ENCODE results near the gene TEPSIN. TPM values are rescaled to one million over a fixed set of nuclear protein-coding genes. Genes with fewer than 3 reads are reported as not detected.

The TEPSIN gene
- total RNA-seq, 1 donor from 2014 or later: 117 TPM

GRCh38 chr17:81191116-81191515 lies 47.7 kb downstream of the TEPSIN start:
- Histone ChIP-seq H3K9me3 (no peaks in the 10 kb centered on the region), H3K27ac (no peak overlapping the region), H3K4me3 (no peak overlapping the region), H3K4me1 (no peaks in the 10 kb centered on the region), H3K27me3 (no peaks in the 10 kb centered on the region), H3K36me3 (no peaks in the 10 kb centered on the region)
- intact Hi-C loops (cut with DNase I): no loop called here
- TF ChIP-seq, protein P1, sequence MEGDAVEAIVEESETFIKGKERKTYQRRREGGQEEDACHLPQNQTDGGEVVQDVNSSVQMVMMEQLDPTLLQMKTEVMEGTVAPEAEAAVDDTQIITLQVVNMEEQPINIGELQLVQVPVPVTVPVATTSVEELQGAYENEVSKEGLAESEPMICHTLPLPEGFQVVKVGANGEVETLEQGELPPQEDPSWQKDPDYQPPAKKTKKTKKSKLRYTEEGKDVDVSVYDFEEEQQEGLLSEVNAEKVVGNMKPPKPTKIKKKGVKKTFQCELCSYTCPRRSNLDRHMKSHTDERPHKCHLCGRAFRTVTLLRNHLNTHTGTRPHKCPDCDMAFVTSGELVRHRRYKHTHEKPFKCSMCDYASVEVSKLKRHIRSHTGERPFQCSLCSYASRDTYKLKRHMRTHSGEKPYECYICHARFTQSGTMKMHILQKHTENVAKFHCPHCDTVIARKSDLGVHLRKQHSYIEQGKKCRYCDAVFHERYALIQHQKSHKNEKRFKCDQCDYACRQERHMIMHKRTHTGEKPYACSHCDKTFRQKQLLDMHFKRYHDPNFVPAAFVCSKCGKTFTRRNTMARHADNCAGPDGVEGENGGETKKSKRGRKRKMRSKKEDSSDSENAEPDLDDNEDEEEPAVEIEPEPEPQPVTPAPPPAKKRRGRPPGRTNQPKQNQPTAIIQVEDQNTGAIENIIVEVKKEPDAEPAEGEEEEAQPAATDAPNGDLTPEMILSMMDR (IDR thresholded peaks at IDR 0.05): no peak
- DNase-seq (ENCODE audit: low spot score in 2 of 2): no peak

- Histone ChIP-seq H3K27me3 (no peaks in the 10 kb centered on the region), H3K9me3 (no peaks in the 10 kb centered on the region), H3K4me3 (no peak overlapping the region), H3K4me1 (no peaks in the 10 kb centered on the region), H3K27ac (no peak overlapping the region), H3K36me3 (no peaks in the 10 kb centered on the region)
- TF ChIP-seq, protein P1 (IDR thresholded peaks at IDR 0.05): no peak
- intact Hi-C loops (cut with DNase I): no loop called here
- no peak for DNase-seq (ENCODE audit: low spot score in 2 of 2)
Observed at GRCh38 chr17:81190591-81190990, 48.3 kb downstream of the TEPSIN start.

- H3K27ac ChIP-seq: no peak overlapping the region
- H3K4me3 ChIP-seq: no peak overlapping the region
- intact Hi-C loops (cut with DNase I): no loop called here
- H3K9me3 ChIP-seq: no peaks in the 10 kb centered on the region
- no peak for DNase-seq (ENCODE audit: low spot score in 2 of 2)
- no peaks in the 10 kb centered on the region for H3K27me3 ChIP-seq
- H3K36me3 ChIP-seq: no peaks in the 10 kb centered on the region
- H3K4me1 ChIP-seq: no peaks in the 10 kb centered on the region
- TF ChIP-seq, protein P1 (IDR thresholded peaks at IDR 0.05): no peak
Observed at GRCh38 chr17:81189670-81190530, 49.0 kb downstream of the TEPSIN start.

GRCh38 chr17:81189016-81189415 lies 49.8 kb downstream of the TEPSIN start:
- Histone ChIP-seq H3K36me3 (no peaks in the 10 kb centered on the region), H3K4me3 (no peak overlapping the region), H3K27ac (no peak overlapping the region), H3K4me1 (no peaks in the 10 kb centered on the region), H3K27me3 (no peaks in the 10 kb centered on the region), H3K9me3 (no peaks in the 10 kb centered on the region)
- intact Hi-C loops (cut with DNase I): no loop called here
- no peak for DNase-seq (ENCODE audit: low spot score in 2 of 2)
- TF ChIP-seq, protein P1 (IDR thresholded peaks at IDR 0.05): no peak

DNA sequence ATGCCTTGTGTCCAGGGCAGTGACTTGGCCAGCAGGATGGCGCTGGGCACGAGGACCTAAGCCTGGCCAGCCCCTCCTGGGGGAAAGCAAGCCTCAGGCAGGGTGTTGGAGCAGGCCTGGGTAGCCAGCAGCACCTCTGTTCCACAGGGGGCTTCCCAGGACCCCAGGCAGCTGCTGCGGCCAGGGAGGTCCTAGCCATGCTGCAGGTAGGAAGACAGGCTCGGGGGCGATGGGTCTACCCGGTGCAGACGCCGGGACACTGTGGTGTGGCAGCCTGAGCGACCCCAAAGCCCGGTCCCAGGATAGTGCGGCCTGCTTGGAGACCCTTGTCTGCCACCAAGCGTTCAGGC lies 50.4 kb downstream of the TEPSIN start:
- TF ChIP-seq, protein P1 (IDR thresholded peaks at IDR 0.05): no peak
- H3K4me1 ChIP-seq: no peaks in the 10 kb centered on the region
- H3K9me3 ChIP-seq: no peaks in the 10 kb centered on the region
- H3K36me3 ChIP-seq: no peaks in the 10 kb centered on the region
- H3K27me3 ChIP-seq: no peaks in the 10 kb centered on the region
- H3K4me3 ChIP-seq: no peak overlapping the region
- no peak for DNase-seq (ENCODE audit: low spot score in 2 of 2)
- H3K27ac ChIP-seq: no peak overlapping the region
- intact Hi-C loops (cut with DNase I): no loop called here
